Bronchial epithelial cell (primary cell): ENCODE results near the gene MMP20. TPM values are rescaled to one million over a fixed set of nuclear protein-coding genes. Genes with fewer than 3 reads are reported as not detected.
A peak's percentile ranks its signal among the peaks of the same experiment; 100 is the strongest.

ENCODE experiments used
- DNase-seq: peaks from one replicate; pipeline ENCODE4 v3.0.0-alpha.2; 2010; ENCODE audit warnings: low read depth
- FAIRE-seq: peaks from 2 replicates; lab custom pipeline; 2011; peaks lifted over from hg19 to GRCh38; lab: Jason Lieb, UNC
- H3K27me3 ChIP-seq: 2 replicates; pipeline ENCODE4 v1.5.1; 2011; ENCODE audit warnings: low read length; ENCODE audit not compliant: control insufficient read depth, insufficient read depth
- H3K36me3 ChIP-seq: 2 replicates; pipeline ENCODE4 v1.5.1; 2011; ENCODE audit warnings: low read length; ENCODE audit not compliant: control insufficient read depth, insufficient read depth
- H3K4me3 ChIP-seq: 2 replicates; pipeline ENCODE4 v1.5.1; 2011; ENCODE audit warnings: mild to moderate bottlenecking, low read depth, low read length, control low read depth
- total RNA-seq: library from RNA; depleted of rRNA; stranded (reverse); fragments of >200 nt; gene quantifications from 2 replicates; pipeline ENCODE4 v1.2.1, GENCODE V29; 2014
- TF ChIP-seq, protein P1 (sequence below): IDR thresholded peaks from 2 replicates; pipeline ENCODE4 v1.5.1; 2011; ENCODE audit warnings: mild to moderate bottlenecking, moderate library complexity, low read length, control low read depth, inconsistent platforms; ENCODE audit not compliant: insufficient read depth, severe bottlenecking

MMP20 gene
- total RNA-seq, 1 donor from 2014 or later: not detected

DNA sequence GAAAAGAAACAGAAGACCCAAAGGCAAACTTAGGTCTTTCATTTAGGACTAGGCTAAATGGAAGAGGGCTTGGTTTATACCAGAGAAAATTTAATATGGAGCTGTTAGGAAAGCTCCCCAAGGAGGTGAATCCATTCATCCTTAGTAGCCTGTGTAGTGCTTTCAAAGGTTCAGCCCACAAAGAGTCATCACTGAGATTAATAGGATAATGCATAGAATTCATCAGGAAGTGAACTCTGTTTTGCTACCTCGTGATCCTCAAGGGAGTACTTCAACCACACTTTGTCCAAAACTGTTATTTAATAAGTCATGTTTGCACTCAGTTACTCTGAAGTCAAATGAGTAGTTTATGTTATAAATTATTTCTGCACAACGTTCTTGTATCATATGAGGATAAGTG lies 51.3 kb downstream of the MMP20 start:
- no peak for FAIRE-seq
- DNase-seq: no peak
- Histone ChIP-seq H3K27me3 (no peaks in the 10 kb centered on the region), H3K36me3 (no peaks in the 10 kb centered on the region), H3K4me3 (no peak overlapping the region)
- TF ChIP-seq, protein P1, sequence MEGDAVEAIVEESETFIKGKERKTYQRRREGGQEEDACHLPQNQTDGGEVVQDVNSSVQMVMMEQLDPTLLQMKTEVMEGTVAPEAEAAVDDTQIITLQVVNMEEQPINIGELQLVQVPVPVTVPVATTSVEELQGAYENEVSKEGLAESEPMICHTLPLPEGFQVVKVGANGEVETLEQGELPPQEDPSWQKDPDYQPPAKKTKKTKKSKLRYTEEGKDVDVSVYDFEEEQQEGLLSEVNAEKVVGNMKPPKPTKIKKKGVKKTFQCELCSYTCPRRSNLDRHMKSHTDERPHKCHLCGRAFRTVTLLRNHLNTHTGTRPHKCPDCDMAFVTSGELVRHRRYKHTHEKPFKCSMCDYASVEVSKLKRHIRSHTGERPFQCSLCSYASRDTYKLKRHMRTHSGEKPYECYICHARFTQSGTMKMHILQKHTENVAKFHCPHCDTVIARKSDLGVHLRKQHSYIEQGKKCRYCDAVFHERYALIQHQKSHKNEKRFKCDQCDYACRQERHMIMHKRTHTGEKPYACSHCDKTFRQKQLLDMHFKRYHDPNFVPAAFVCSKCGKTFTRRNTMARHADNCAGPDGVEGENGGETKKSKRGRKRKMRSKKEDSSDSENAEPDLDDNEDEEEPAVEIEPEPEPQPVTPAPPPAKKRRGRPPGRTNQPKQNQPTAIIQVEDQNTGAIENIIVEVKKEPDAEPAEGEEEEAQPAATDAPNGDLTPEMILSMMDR: no peak

DNA sequence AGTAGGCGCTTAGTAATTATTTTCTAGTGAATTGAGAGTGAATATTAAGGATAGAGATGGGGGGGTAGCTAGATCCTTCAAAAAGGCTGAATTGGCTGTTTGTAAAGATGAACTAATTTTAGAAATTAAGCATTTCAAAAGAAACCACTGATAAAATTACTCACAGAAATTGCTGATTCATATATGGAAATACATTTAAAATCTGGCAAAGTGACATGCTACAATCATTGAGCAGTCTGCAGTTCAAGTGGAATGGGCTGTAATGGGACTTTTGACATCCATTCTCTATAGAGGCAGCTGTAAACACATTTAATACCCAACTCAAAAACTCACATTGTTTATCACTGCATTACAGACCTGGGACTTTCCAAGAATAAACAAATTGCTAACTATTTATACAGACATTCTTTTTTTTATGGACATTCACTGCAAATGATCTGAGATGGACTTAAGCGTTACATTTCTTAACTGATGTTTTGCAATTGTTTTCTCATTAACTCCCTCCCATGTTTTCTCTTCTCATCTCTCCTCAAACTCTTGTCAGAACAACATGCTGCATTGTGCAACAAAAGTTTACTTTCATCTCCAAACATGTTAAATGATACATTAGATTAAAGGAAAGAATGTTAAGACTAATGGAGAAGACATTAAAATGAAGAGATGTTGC lies 52.4 kb downstream of the MMP20 start:
- Histone ChIP-seq H3K27me3 (no peaks in the 10 kb centered on the region), H3K36me3 (no peaks in the 10 kb centered on the region), H3K4me3 (no peak overlapping the region)
- TF ChIP-seq, protein P1: no peak
- DNase-seq: no peak
- no peak for FAIRE-seq

DNA sequence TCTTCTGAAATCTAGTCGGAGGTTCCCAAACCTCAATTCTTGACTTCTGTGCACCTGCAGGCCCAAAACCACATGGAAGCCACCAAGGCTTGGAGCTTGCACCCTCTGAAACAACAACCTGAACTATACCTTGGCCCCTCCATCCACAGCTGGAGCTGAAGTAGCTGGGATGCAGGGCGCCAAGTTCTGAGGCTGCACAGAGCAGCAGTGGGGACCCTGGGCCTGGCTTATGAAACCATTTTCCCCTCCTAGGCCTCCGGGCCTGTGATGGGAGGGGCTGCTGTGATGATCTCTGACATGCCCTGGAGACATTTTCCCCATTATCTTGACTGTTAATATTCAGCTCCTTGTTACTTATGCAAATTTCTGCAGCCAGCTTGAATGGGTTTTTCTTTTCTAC lies 56.3 kb downstream of the MMP20 start:
- DNase-seq: no peak
- H3K4me3 ChIP-seq: no peak overlapping the region
- no peaks in the 10 kb centered on the region for H3K36me3 ChIP-seq
- TF ChIP-seq, protein P1: no peak
- FAIRE-seq: no peak
- H3K27me3 ChIP-seq: no peaks in the 10 kb centered on the region

DNA sequence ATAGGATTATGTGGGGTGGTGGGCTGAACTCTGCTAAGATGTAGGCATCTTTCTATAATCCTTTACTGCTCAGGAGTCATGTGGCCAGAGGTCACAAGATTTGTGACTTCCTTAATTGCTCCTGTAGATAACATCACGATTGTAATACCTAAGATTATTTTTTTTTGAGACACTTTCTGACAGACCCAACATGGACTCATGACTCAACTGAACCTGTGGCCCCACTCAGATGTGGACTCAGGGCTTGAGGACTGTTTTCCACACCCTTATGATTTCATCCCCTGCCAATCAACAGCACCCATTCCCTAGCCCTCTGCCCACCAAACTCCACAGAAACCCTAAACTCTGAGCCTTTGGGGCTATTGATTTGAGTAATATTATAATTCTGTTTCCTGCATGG lies 59.0 kb downstream of the MMP20 start:
- H3K27me3 ChIP-seq: no peaks in the 10 kb centered on the region
- no peak overlapping the region for H3K4me3 ChIP-seq
- FAIRE-seq (no peak), DNase-seq (no peak)
- H3K36me3 ChIP-seq: no peaks in the 10 kb centered on the region
- TF ChIP-seq, protein P1: no peak

DNA sequence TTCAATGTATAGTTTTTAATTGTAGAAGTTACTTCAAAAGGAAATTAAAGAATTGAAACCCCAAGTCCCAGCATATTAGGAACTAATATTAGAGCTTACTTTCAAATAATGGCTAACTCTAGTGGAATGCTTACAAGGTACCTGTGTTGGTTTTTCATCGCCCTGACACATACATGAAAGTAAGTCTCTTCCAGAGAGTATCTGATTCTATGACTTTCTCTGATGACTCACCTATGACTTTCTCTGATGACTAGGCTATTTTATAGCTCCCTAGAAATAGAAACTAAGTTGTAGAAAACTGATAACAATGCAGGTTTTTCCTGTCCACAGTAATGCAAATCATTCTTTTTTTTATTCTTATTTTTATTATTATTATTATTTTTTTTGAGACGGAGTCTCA lies 61.0 kb downstream of the MMP20 start:
- no peak for FAIRE-seq
- peak; percentile 99 for DNase-seq
- TF ChIP-seq, protein P1: no peak

DNA sequence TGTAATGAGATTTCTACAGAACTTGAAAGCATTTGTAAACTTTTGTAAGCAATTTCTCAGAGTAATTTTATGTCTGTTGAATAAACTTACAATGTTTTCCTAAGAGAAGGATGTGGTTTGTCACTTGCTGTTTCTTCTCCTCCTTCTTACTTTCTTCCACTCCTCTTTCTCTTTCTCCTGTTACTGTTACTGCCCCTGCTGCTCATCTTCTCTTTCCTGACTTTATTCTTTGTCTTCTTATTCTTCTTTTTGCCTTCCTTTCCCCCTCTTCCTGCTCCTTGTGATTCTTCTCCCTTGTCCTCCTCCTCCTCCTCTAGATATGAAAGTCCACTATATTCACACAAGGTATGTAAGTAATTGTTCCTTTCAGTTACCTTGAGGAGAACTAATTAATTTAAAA lies 63.5 kb downstream of the MMP20 start:
- H3K4me3 ChIP-seq: no peak overlapping the region
- FAIRE-seq (no peak), DNase-seq (no peak)
- no peaks in the 10 kb centered on the region for H3K27me3 ChIP-seq
- TF ChIP-seq, protein P1: no peak
- H3K36me3 ChIP-seq: no peaks in the 10 kb centered on the region

More for the DNA sequence above, 61.0 kb downstream of the MMP20 start:
- Histone ChIP-seq H3K4me3 (no peak overlapping the region), H3K36me3 (no peaks in the 10 kb centered on the region), H3K27me3 (no peaks in the 10 kb centered on the region)
